HG02642 (cell line): Measurements from ENCODE around the gene NEMF.
"Not testable (repeated sequence)": the region's sequence is repeated elsewhere in the genome, so short reads cannot be mapped to it uniquely, and the experiment has no call there.

Source experiments
- ATAC-seq: cut with Tn5 transposase; IDR thresholded peaks from one replicate; pipeline ENCODE4 v1.9.1; 2021; ENCODE audit warnings: mild to moderate bottlenecking; ENCODE audit not compliant: unreplicated experiment, poor library complexity

The NEMF gene

DNA sequence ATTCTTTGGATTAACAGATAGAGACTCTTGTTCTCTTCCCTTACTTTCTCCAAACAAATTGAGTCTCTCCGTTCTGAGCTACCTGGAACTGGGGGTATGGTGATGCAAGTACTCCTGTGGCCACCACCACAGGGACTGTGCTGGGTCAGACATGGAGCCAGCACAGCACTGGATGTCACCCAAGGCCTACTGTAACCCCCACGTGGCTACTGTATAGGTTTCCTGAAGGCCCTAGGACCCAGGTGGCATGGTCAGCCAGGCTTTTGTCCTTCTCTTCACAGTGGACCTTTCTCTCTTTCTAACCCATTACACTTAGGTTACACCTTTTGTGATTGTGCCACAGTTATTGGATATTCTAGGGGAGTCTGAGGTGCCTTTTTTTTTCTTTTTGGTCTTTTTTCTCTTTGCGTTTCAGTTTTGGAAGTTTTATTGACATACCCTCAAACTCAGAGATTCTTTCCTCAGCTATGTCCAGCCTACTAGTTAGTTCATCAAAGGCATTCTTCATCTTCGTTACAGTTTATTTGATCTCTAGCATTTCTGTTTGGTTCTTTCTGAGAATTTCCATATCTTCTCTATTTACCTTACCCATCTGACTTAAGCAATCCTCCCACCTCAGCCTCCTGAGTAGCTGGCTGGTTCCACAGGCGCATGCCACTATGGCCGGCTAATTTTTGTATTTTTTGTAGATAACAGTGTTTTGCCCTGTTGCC, 90.6 kb downstream of the NEMF start:
- ATAC-seq, result no peak

DNA sequence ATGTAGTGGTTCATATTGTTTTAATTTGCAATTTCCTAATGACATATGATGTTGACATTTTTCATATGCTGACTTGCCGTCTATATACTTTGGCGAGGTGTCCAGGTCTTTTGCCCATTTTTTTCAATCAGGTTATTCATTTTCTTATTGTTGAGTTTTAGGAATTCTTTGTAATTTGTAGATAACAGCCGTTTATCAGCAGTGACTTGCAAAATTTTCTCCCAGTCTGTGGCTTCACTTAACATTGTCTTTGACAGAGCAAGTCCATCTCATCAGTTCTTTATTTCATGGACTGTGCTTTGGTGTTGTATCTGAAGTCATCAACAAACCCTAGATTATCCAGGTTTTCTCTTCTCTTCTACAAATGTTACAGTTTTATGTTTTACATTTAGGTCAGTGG, 97.2 kb downstream of the NEMF start:
- ATAC-seq, result no peak

DNA sequence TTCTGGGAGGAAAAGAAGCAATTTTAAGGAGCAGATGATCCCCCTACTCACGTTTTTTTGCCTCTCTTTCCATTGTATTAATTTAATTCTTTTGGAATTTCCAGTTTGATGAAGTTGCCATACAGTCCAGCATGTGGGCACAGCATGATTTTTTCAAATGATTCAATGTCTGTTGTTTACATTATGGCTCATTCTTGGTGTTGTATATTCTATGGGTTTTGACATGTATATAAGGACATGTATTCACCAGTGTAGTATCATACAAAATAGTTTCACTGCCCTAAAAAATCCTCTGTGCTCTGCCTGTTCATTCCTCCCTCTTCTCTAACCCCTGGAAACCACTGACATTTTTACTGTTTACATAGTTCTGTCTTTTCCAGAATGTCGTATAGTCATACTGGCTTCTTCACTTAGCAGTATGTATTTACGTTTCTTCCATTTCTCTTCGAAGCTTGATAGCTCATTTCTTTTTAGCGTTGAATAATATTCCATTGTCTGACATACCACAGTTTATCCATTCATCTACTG, 98.0 kb downstream of the NEMF start:
- no peak for ATAC-seq

DNA sequence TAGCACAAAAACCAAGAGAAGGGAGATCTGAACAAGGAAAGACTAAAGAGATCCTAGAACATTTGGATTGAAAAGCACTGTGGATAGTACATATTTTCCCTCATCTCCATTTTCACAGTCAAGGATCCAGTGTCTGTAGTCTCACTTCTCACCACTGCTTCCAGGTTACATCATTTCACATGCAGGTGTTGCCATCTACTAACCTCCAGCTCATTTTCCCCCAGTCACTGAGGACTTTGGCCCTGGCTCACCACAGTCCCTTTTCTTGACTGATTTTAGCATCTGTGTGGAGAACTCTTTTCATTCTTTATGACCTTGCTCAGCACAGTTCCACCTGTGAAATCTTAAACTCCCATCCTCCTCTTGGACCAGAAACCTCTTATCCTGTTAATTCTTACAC, 106.1 kb downstream of the NEMF start:
- ATAC-seq, result not testable (repeated sequence)

DNA sequence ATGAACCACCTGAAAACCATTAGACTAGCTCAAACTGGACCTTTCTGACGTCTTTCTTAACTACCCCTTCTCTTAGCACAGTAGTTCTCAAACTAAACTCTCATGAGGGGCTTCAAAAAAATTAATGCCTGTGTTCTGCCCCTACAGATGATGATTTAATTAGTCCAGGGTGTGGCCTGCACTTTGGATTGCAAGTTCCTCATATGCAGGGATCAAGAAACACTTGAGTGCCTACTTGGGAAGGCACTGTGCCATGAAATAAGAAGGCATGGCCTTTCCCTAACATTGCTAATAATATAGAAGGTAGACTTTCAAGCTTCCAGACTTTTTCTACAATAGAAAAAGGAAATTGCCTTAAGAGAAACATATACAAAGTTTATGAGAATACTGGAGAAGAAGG, 107.4 kb downstream of the NEMF start:
- ATAC-seq, result no peak

DNA sequence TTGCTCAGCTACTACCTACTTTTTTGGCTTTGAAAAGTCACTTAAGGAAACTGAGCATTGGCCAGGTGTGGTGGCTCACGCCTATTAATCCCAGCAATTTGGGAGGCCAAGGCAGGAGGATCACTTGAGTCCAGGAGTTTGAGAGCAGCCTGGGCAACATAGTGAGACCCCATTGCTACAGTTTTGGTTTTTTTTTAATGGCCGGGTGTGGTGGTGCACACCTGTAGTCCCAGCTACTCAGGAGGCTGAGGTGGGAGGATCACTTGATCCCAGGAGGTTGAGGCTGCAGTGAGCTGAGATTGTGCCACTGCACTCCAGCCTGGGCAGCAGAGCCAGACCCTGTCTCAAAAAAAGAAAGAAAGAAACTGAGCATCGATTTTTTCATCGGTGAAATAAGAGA, 116.9 kb downstream of the NEMF start:
- ATAC-seq, result not testable (repeated sequence)

DNA sequence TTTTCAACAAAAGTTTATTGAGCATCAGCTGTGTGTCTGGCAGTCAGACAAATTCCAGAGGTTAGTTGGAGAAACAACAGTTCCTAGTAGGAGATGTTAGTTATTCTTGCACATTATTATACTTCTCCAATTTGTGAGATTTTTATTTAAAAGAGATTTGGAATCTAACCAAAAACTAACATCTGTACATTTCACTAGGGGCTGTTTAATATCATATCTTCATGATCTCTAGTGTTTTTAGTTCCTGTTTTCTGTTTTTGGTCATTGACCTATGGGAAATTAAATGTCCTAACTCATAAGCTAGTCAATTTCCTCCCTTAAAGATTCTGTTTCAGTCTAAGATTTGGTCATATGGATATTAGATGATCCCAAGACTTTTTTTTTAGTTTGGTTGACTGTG, 118.8 kb downstream of the NEMF start:
- ATAC-seq, result no peak

DNA sequence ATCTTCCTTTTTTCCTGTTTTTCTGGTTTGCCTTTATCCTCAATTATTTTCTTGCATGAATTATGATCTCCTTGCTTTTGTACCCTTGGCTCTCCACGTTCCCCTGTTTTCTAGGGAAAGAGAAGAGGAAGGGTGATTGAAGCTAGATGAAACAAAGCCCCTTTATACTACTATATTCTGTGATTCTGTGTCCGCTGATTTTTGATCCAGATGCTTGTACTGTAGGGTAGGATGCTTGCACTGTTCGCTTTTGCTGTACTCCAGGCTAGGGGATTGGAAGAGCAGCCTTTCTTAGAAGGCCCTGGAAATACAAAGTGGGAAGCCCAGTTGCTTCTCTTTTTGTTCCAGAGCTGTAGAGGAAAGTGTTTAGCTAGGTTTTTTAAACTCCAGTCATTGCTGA, 119.7 kb downstream of the NEMF start:
- no peak for ATAC-seq
